ENCODE results near the gene PCDHGA11. TPM values are rescaled to one million over a fixed set of nuclear protein-coding genes. Genes with fewer than 3 reads are reported as not detected.
"Not testable (repeated sequence)": the region's sequence is repeated elsewhere in the genome, so short reads cannot be mapped to it uniquely, and the experiment has no call there.

The PCDHGA11 gene
- total RNA-seq, 2 donors from 2014 or later, result 1.3 to 1.6 TPM

- not testable (repeated sequence) for H3K4me1 ChIP-seq; H3K9me3 ChIP-seq; H3K36me3 ChIP-seq; H3K9ac ChIP-seq (ENCODE audit: low read depth in 2 of 2, low read length in 2 of 2); H3K27ac ChIP-seq; H3K27me3 ChIP-seq
- intact Hi-C loops (cut with DNase I), result loop anchor here (10.0 kb wide), 2 partner anchors 107 to 147 kb away; no protein-coding TSS in a partner anchor
- H3K4me3 ChIP-seq, result peak within 1 kb of the TSS; percentile 26
- peak; percentile 32 for TF ChIP-seq CTCF (IDR thresholded peaks at IDR 0.05)
- peak; percentile 52 for DNase-seq
Observed at GRCh38 chr5:141417494-141418172, 3.2 kb upstream of the PCDHGA11 start, which contains the start of gene PCDHGB7. PCDHGB7 (plus strand) TSS chr5:141417677; CDS start chr5:141417860, 183 bp downstream.

GRCh38 chr5:141419074-141419880 lies 1.6 kb upstream of the PCDHGA11 start:
- H3K36me3 ChIP-seq, result no peaks in the 10 kb centered on the region
- no peak overlapping the region for H3K4me3 ChIP-seq
- intact Hi-C loops (cut with DNase I), result loop anchor here (10.0 kb wide), 2 partner anchors 106 to 146 kb away; no protein-coding TSS in a partner anchor
- DNase-seq, result no peak
- H3K27ac ChIP-seq, result no peak overlapping the region
- no peaks in the 10 kb centered on the region for H3K4me1 ChIP-seq
- H3K9ac ChIP-seq (ENCODE audit: low read depth in 2 of 2, low read length in 2 of 2), result no peak overlapping the region
- H3K9me3 ChIP-seq, result peaks cover 11% of the 10 kb centered on the region
- TF ChIP-seq CTCF (IDR thresholded peaks at IDR 0.05), result no peak
- peaks cover 5% of the 10 kb centered on the region for H3K27me3 ChIP-seq

GRCh38 chr5:141421489-141421855 lies 621 bp downstream of the PCDHGA11 start:
- peaks cover 5% of the 10 kb centered on the region for H3K27me3 ChIP-seq
- intact Hi-C loops (cut with DNase I), result no loop called here

GRCh38 chr5:141422742-141423291 lies 2.0 kb downstream of the PCDHGA11 start:
- Histone ChIP-seq H3K4me3 (no peak overlapping the region), H3K27me3 (peaks cover 5% of the 10 kb centered on the region), H3K9me3 (peaks cover 16% of the 10 kb centered on the region), H3K9ac (ENCODE audit: low read depth in 2 of 2, low read length in 2 of 2) (no peak overlapping the region), H3K4me1 (no peaks in the 10 kb centered on the region), H3K36me3 (no peaks in the 10 kb centered on the region), H3K27ac (no peak overlapping the region)
- no peak for TF ChIP-seq CTCF (IDR thresholded peaks at IDR 0.05)
- no peak for DNase-seq
- intact Hi-C loops (cut with DNase I), result no loop called here

More at GRCh38 chr5:141421489-141421855, 621 bp downstream of the PCDHGA11 start:
- Histone ChIP-seq H3K36me3 (no peaks in the 10 kb centered on the region), H3K4me1 (no peaks in the 10 kb centered on the region), H3K27ac (no peak overlapping the region), H3K4me3 (no peak overlapping the region), H3K9ac (ENCODE audit: low read depth in 2 of 2, low read length in 2 of 2) (no peak overlapping the region), H3K9me3 (peaks cover 11% of the 10 kb centered on the region)
- no peak for TF ChIP-seq CTCF (IDR thresholded peaks at IDR 0.05)
- no peak for DNase-seq

GRCh38 chr5:141427783-141428426 lies 7.1 kb downstream of the PCDHGA11 start:
- intact Hi-C loops (cut with DNase I), result no loop called here
- DNase-seq, result no peak
- H3K4me1 ChIP-seq, result no peaks in the 10 kb centered on the region
- no peak overlapping the region for H3K27ac ChIP-seq
- TF ChIP-seq CTCF (IDR thresholded peaks at IDR 0.05), result no peak
- no peak overlapping the region for H3K4me3 ChIP-seq
- peaks cover 12% of the 10 kb centered on the region for H3K9me3 ChIP-seq
- H3K27me3 ChIP-seq, result no peaks in the 10 kb centered on the region
- H3K9ac ChIP-seq (ENCODE audit: low read depth in 2 of 2, low read length in 2 of 2), result no peak overlapping the region
- H3K36me3 ChIP-seq, result no peaks in the 10 kb centered on the region

Measured in colonic mucosa (tissue), 4 donors.